ENCODE measurements around the gene IL36RN.

DNA sequence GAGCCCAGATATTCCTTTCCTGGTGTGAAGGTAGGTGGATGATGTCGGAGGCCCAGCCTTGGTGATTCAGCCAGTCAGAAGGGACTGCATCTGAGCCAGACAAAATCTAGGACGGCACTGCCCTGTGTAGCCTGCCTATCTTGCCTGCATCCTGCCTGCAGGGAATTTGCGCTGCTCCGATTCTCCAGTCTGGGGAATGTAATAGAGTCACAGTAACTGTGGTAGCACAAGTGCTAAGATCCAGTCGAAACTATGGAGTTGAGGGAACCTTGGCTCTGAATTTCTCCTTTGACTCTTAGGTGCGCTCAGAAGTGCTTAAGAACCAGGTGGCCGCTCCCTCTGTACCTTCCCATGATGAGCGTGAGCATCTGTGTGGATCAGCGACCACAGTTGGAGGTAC, 22.2 kb upstream of the IL36RN start:
- TF ChIP-seq, protein P1, sequence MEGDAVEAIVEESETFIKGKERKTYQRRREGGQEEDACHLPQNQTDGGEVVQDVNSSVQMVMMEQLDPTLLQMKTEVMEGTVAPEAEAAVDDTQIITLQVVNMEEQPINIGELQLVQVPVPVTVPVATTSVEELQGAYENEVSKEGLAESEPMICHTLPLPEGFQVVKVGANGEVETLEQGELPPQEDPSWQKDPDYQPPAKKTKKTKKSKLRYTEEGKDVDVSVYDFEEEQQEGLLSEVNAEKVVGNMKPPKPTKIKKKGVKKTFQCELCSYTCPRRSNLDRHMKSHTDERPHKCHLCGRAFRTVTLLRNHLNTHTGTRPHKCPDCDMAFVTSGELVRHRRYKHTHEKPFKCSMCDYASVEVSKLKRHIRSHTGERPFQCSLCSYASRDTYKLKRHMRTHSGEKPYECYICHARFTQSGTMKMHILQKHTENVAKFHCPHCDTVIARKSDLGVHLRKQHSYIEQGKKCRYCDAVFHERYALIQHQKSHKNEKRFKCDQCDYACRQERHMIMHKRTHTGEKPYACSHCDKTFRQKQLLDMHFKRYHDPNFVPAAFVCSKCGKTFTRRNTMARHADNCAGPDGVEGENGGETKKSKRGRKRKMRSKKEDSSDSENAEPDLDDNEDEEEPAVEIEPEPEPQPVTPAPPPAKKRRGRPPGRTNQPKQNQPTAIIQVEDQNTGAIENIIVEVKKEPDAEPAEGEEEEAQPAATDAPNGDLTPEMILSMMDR (IDR thresholded peaks at IDR 0.05): no peak
- TF ChIP-seq POLR2A (IDR thresholded peaks at IDR 0.05): no peak
